HG02973 (cell line): ENCODE data around the gene AKR1D1.
"Not testable (repeated sequence)": the region's sequence is repeated elsewhere in the genome, so short reads cannot be mapped to it uniquely, and the experiment has no call there.

Experiments
- ATAC-seq: cut with Tn5 transposase; IDR thresholded peaks from one replicate; pipeline ENCODE4 v1.9.1; 2021; ENCODE audit warnings: moderate library complexity; ENCODE audit not compliant: unreplicated experiment

The AKR1D1 gene

GRCh38 chr7:138072726-138073125 lies 3.5 kb upstream of the AKR1D1 start:
- no peak for ATAC-seq

- no peak for ATAC-seq
Measured at GRCh38 chr7:138074121-138074520, 2.1 kb upstream of the AKR1D1 start.

- no peak for ATAC-seq
Measured at GRCh38 chr7:138074540-138074939, 1.7 kb upstream of the AKR1D1 start.

GRCh38 chr7:138075350-138075749 lies 909 bp upstream of the AKR1D1 start:
- ATAC-seq = no peak

- ATAC-seq = not testable (repeated sequence)
Measured at GRCh38 chr7:138075786-138076185, 473 bp upstream of the AKR1D1 start.

- no peak for ATAC-seq
Measured at GRCh38 chr7:138077809-138078208, 1.6 kb downstream of the AKR1D1 start.

GRCh38 chr7:138079137-138079536 lies 2.9 kb downstream of the AKR1D1 start:
- ATAC-seq = no peak

- no peak for ATAC-seq
Measured at GRCh38 chr7:138081868-138082267, 5.6 kb downstream of the AKR1D1 start.

GRCh38 chr7:138083859-138084258 lies 7.6 kb downstream of the AKR1D1 start:
- no peak for ATAC-seq

GRCh38 chr7:138086563-138087270 lies 10.5 kb downstream of the AKR1D1 start:
- no peak for ATAC-seq

GRCh38 chr7:138089080-138089901 lies 13.0 kb downstream of the AKR1D1 start:
- ATAC-seq = no peak

GRCh38 chr7:138091032-138091431 lies 14.8 kb downstream of the AKR1D1 start:
- peak; percentile 69 for ATAC-seq

GRCh38 chr7:138091840-138092239 lies 15.6 kb downstream of the AKR1D1 start:
- not testable (repeated sequence) for ATAC-seq

GRCh38 chr7:138092486-138093028 lies 16.3 kb downstream of the AKR1D1 start:
- ATAC-seq = no peak

GRCh38 chr7:138095972-138096935 lies 20.0 kb downstream of the AKR1D1 start:
- no peak for ATAC-seq

- ATAC-seq = no peak
Measured at GRCh38 chr7:138097064-138097741, 20.9 kb downstream of the AKR1D1 start.

GRCh38 chr7:138099813-138100212 lies 23.6 kb downstream of the AKR1D1 start:
- ATAC-seq = no peak

GRCh38 chr7:138105221-138105620 lies 29.0 kb downstream of the AKR1D1 start:
- ATAC-seq = no peak

GRCh38 chr7:138115047-138115446 lies 38.8 kb downstream of the AKR1D1 start:
- ATAC-seq = no peak

GRCh38 chr7:138116141-138116540 lies 39.9 kb downstream of the AKR1D1 start:
- ATAC-seq = no peak
